Choroid plexus epithelial cell (primary cell): ENCODE data around the gene PPL.
"Not testable (repeated sequence)": the region's sequence is repeated elsewhere in the genome, so short reads cannot be mapped to it uniquely, and the experiment has no call there.

ENCODE experiments used
- DNase-seq: peaks from one replicate; pipeline ENCODE4 v3.0.0-alpha.2; 2010; ENCODE audit warnings: low read depth
- H3K4me3 ChIP-seq: 2 replicates; pipeline ENCODE4 v1.5.1; 2011; ENCODE audit warnings: low read depth, mild to moderate bottlenecking, control low read depth, low read length, moderate library complexity
- CTCF ChIP-seq: conservative IDR thresholded peaks from 2 replicates; pipeline ENCODE4 v1.5.1; 2011; ENCODE audit warnings: low read depth, mild to moderate bottlenecking, control low read depth, inconsistent platforms, low read length, moderate library complexity

The PPL gene

GRCh38 chr16:4900036-4900435 lies 36.9 kb downstream of the PPL start:
- no peak for TF ChIP-seq CTCF
- no peak overlapping the region for H3K4me3 ChIP-seq
- no peak for DNase-seq

GRCh38 chr16:4899474-4899846 lies 37.5 kb downstream of the PPL start:
- H3K4me3 ChIP-seq = no peak overlapping the region
- no peak for TF ChIP-seq CTCF
- DNase-seq = no peak

GRCh38 chr16:4898811-4899473 lies 38.0 kb downstream of the PPL start:
- DNase-seq = no peak
- TF ChIP-seq CTCF = no peak
- no peak overlapping the region for H3K4me3 ChIP-seq

GRCh38 chr16:4897328-4897727 lies 39.6 kb downstream of the PPL start:
- DNase-seq = no peak
- no peak for TF ChIP-seq CTCF
- H3K4me3 ChIP-seq = no peak overlapping the region

GRCh38 chr16:4896761-4897160 lies 40.2 kb downstream of the PPL start:
- not testable (repeated sequence) for H3K4me3 ChIP-seq, DNase-seq

- no peak for TF ChIP-seq CTCF
- no peak overlapping the region for H3K4me3 ChIP-seq
- no peak for DNase-seq
Measured at GRCh38 chr16:4895366-4895765, 41.6 kb downstream of the PPL start.

- DNase-seq = no peak
- H3K4me3 ChIP-seq = no peak overlapping the region
- TF ChIP-seq CTCF = no peak
Measured at GRCh38 chr16:4894276-4895150, 42.4 kb downstream of the PPL start.
